HL-60/S4 treated with retinoic acid at 250 ng/mL for 4 days and 3 days (cell line): ENCODE measurements around the gene MDK.

Experiments used
- in situ Hi-C: fragments of 300-500 bp; cut with MboI; formaldehyde crosslinking; loops from 2 replicates; pipeline ENCODE4 v1.7.0; 2022; ENCODE audit warnings: low sequenced_read_pairs

The MDK gene

GRCh38 chr11:46381048-46381818, at the start of gene MDK:
Gene MDK (plus strand): TSS chr11:46381669. CDS start chr11:46382058, 389 bp downstream.
- in situ Hi-C loops, result no loop called here

- in situ Hi-C loops, result no loop called here
Measured at GRCh38 chr11:46332093-46332567, 49.3 kb upstream of the MDK start.

DNA sequence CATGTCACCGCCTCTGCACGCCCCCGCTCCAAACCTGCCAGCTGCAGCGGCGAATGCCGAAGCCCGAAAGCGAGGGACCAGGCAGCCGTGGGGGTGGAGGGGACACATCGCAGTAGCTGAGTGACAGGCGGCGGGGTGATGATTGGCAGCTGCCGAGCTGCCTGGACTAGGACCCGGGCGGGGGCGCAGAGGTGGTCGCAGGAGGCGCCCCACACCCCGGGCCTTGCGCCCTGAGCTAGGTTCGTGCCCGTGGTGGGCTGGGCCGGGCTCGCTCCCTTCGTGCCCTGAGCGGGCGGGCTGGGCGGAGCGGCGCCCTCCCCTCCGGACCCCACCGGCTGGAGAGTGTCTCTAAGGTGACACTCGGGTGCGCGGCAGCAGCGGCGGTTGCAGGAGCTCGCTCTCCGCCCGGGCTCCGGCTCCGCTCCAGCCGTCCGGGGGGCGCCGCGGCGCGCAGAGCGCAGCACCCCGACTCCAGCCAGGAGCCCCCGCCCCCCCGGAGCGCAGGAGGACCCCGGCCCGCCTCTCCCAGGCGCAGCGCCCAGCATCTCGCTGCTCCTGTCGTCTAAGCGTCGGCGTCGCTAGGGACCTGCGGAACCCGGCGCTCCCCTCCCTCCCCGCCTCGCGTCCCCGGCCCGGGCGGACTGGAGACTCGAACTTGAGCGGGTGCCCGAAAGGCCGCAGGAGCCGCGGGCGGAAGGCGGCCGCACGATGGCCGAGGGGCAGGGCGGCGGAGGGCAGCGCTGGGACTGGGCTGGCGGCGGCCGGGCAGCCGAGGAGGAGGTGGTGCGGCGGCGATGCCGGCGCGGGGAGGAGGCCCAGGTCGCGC, 48.7 kb upstream of the MDK start:
- in situ Hi-C loops, result no loop called here

GRCh38 chr11:46333394-46333947, 48.0 kb upstream of the MDK start:
- in situ Hi-C loops, result no loop called here

DNA sequence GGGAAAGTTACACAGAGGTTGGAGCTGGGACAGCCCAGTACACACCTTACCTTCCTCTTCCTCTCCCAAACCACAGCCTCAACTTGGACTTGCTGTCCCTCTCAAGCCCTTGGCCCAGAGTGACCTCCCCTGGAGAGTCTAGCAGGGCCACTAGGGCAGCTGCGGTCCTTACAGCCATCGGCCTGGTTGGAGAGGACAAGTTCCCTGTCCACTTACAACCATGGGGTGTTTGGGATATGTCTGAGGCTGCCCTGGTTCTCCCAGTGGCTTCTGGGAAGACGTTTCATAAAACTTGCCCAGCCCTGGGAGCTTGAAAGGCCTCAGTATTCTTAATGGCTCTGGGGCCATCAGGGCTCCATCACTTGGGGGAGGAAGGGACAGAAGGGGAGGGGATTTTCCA, 47.3 kb upstream of the MDK start:
- in situ Hi-C loops, result no loop called here

DNA sequence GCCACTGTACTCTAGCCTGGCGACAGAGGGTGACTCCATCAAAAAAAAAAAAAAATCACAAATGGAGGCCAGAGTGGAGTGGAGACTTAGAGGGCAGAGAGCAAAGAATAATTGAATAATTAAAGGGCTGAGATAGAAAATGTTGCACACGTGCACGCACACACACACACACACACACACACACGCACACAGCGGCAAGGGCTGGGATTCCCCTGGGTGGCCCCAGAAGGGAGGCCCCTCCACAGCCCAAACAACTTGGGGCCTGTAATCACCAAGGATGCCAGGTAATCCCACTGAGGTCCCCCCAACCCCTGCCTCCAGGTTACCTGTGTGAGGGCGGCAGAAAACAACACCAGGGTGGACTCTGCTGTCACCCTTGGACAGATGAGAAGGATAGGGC, 46.2 kb upstream of the MDK start:
- in situ Hi-C loops, result no loop called here

GRCh38 chr11:46335890-46336562, 45.4 kb upstream of the MDK start:
- in situ Hi-C loops, result no loop called here

DNA sequence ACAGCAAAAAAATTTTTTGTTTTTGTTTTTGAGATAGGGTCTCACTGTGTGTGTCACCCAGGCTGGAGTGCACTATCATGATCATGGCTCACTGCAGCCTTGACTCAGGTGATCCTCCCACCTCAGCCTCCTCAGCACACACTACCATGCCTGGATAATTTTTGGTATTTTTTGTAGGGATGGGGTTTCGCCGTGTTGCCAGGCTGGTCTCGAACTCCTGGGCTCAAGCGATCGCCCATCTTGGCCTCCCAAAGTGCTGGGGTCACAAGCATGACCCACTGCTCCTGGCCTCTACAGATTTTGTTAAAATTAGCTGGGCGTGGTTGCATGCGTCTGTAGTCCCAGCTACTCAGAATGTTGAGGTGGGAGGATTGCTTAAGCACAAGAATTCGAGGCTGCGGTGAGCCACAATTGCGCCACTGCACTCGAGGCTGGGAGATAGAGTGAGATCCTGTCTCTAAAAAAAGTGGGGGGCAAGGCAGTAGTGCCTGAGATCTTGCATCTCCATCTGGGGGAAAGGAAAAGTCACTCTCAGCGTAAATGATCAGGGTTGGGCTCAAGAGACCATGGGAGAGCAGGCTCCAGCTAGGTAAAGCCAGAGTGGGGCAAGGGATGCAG, 44.8 kb upstream of the MDK start:
- in situ Hi-C loops, result no loop called here

GRCh38 chr11:46337626-46338345, 43.7 kb upstream of the MDK start:
- in situ Hi-C loops, result no loop called here

DNA sequence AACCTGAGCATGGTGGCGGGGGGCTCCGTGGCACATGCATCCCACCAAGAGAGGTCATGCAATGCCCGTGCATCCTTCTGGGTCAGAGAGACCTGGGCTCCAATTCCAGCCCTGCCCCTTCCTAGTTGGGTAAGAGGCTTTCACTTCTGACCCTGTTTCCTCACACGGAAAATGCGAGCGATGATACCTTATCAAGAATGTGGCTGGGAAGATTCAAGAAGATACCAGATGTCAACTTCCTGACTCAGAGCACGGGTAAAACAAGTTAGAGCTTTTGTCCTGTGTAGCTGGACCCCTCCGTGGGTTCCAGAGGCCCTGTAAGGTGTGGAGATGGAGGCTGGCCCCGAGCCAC, 42.9 kb upstream of the MDK start:
- in situ Hi-C loops, result no loop called here

DNA sequence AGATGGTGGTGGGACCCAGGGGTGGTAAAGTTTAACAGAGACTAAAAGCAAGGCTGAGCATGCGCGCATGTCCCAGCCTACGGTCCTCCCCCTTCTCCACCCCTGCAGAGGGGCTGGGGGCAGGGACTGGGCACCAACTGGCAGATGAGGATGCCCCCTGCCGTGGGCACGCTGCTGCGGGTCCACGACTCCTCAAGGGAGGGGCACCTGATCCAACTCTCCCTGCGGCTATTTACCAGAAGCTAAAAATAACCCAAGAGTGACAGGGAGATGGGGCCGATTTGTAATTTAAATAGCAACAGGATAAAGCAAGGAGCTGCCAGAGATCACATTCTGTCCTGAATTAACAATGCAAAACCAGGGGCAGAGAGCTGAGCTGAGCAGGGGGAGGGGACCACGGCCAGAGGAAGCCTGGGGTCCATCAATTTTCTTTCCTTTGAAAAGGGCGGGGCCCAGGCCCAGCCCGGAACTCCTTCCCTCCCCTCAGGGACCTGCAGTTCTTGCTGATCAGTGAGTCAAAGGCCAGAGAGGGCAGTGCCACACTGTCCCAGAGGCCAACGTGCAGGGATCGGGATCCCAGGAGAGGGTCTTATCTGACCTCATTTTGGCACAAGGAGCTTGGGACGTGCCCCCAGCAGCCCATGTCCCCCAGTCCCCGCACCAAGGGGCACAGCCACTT, 42.3 kb upstream of the MDK start:
- in situ Hi-C loops, result no loop called here

DNA sequence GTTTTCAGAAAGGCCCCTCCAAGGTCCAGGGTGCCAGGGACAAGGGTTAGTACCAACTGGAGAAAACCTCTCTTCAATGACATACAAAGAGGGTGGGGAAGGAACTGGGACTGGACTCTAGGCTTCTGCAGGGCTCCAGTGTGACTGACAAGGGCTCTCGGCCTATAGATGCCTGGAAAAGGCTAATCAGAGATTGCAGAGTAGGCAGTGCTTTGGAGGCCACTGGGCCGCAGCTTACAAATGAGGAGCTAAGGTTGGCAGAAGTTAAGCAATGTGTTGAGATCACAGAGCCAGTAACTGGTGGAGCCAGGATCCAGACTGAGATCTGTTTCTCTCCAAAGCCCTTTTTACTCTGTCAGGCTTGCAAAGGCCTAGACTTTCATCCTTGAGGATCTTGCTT, 41.7 kb upstream of the MDK start:
- in situ Hi-C loops, result no loop called here

DNA sequence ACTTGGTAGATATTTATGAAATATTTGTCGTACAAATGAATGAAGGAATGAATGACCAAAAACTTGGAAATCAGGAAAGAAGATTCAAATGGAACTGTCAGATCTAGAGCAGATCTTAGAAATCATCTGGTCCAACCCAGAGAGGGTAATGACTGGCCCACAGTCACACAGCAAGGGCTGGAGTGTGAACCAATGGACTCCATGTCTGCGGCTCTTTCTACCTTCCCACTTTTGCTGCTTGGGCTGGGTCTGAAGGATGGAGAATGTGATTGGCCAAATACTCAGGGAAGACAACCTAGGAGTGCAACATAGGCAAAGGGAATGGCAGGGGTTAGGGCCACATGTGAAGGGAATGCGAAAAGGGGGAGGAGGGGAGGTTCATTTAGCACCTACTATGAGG, 40.0 kb upstream of the MDK start:
- in situ Hi-C loops, result no loop called here

DNA sequence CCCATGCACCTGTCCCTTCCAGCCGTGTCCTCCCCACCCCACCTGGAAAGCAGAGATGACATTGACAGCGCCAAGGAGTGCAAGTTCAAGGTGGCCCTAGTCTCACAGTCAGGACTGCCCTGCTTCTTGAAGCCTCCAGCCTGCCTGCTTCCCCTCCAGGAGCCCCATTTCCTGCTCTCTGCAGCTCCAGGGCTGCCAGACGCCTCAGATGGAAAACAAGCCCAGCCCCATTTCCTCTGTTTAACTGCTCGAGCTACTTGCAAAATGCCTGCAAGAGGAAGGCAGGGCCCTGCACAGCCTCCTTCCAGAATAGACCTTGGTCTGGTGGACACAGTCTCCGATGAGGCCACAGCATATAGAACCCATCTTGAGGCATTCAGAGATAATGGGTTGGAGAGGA, 39.2 kb upstream of the MDK start:
- in situ Hi-C loops, result no loop called here

- in situ Hi-C loops, result no loop called here
Measured at GRCh38 chr11:46343520-46343919, 37.9 kb upstream of the MDK start.

DNA sequence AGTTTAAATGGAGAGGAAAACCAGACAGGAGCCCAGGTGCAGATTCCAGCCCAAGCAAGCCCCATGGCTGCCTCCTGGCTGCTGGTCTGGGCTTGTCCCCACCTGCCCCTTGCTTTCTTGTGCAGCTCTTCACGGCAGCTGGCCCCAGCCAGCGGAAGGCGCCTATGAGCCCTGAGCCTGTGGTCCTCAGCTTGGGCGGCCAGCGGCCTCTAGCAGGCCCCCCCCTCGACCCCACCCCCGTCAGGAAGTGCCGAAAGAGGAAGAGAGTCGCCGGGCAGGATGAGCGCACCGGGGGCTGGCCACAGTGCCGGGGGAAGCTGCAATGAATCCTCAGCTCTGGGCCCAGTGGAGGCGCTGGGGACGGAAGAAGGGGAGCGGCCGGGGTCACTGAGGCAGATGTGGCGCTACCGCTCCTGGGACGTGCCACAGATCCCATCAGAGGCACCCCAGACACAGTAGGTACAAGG, 36.3 kb upstream of the MDK start:
- in situ Hi-C loops, result no loop called here

DNA sequence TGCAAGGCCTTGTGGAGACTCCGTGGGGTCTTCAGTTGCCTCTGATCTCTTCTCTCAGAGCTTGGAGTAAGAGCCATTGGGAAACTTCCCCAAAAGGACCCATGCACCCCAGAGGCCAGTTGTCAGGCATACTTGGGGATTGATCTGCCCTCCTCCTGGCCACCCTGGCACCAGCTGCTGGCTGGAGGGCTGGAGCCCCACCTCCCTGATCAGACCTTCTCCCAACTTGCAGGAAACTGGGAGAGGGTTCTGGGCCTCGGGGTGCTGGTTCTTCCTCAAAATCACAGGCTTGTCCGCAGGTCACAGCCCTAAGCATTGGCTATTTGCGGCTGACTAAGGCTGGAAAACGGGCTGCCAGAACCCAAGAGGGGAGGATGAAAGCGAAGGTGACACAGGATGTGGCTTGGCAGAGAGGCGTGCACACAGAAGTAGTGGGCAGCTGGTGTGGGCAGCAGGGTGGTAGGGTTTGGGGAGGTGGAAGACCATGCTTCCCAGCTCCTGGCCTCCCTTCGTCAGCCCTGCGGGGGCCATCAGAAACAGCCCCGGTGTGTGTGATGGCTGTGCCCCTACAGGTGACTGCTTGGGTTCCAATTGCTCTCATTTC, 35.5 kb upstream of the MDK start:
- in situ Hi-C loops, result no loop called here

DNA sequence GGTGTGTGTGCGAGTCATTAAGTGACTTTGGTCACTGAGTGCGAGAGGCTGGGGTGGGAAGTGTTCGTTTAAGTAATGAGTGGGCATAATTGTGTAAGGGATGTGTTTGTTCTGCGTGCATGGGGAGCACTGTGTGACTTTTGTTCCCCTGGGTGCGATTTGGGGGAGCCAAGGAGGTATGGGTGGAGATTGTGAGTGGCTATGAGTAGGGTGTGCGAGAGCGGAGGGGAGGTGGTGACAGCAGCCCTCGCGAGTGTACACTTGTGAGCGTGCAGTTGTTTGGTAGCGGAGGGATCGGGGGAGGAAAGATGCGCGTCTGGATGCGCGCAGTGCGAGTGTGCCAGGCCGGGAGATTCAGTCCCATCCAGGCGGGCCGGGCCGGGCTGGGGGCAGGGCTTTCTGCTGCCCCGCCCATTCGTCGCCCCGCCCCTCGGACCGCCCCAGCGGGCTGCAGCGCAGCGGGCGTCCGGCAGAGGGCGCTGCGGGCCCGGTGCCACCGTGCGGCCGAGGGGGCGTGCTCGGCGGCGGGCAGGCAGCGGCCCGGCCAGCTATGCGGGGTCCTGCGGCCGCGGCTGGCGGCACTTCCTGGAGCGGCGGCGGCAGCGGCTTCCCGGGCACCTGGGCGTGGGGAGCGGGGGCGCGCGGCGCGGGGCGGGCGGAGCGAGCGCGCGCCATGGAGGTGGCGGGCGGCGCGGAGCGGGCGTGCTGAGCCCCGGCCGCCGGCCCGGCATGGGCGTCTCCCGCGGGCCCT, 34.4 kb upstream of the MDK start, which contains the start of gene DGKZ:
Gene DGKZ, plus strand, starts transcription at position 578 of the 751 bp plus-strand sequence. CDS start 197 bp downstream, outside the sequence.
- in situ Hi-C loops, result no loop called here
